K562 (cell line): ENCODE data around the gene HCRTR1. TPM values are rescaled to one million over a fixed set of nuclear protein-coding genes. Genes with fewer than 3 reads are reported as not detected.

Source experiments
- ATAC-seq: fragments of 200-7000 bp; cut with Tn5 transposase; 3 replicates; pipeline ENCODE4 v1.9.1; 2020; ENCODE audit warnings: moderate library complexity
- BruUV-seq: library from RNA; stranded (reverse); fragments of 400-500 nt; replicated peaks from 2 replicates; lab custom pipeline; 2021; lab: Mats Ljungman, UMichigan
- CTCF ChIA-PET: fragments of 300-600 bp; formaldehyde crosslinking; extraction: SDS; loops from one replicate; lab custom pipeline; 2021; ENCODE audit warnings: low intra/inter-chr PET ratio; lab: Yijun Ruan, JAX
- POLR2A ChIA-PET: fragments of 300-600, 350-650 bp; sonication (Branson Sonifier 250); formaldehyde crosslinking; extraction: SDS; loops from one replicate; lab custom pipeline; 2021; ENCODE audit warnings: antibody characterized with exemption, inconsistent platforms; lab: Yijun Ruan, JAX
- DNase-seq, 4 experiments: peaks; one replicate each; pipeline versions ENCODE4 v3.0.0 to v3.0.0-alpha.2; 2011 to 2018; ENCODE audit warnings: low spot score in 3 of 4, mixed read lengths in 3 of 4; ENCODE audit errors: extremely low read depth in 1 of 4
- FAIRE-seq: peaks from 2 replicates; lab custom pipeline; 2011; peaks lifted over from hg19 to GRCh38; lab: Jason Lieb, UNC
- H2AFZ ChIP-seq: 2 replicates; pipeline ENCODE4 v1.6.0; 2011; ENCODE audit warnings: low read depth, low read length, control low read depth, inconsistent platforms
- H3K27ac ChIP-seq: fragments of 200-600 bp; 3 replicates; pipeline ENCODE4 v1.8.0; 2011; ENCODE audit warnings: low read depth, mild to moderate bottlenecking, control low read depth, inconsistent platforms, low read length, moderate library complexity, mixed read lengths; ENCODE audit errors: extremely low read depth
- H3K27me3 ChIP-seq, 2 experiments: fragments of 300-600 bp in 1 of 2; 2 replicates in 1 of 2; 3 replicates in 1 of 2; pipeline versions ENCODE4 v1.6.0 to v1.8.0; 2011; ENCODE audit warnings: inconsistent platforms in 2 of 2, low read length in 2 of 2, mild to moderate bottlenecking in 1 of 2, mixed read lengths in 1 of 2, moderate library complexity in 1 of 2; ENCODE audit not compliant: control insufficient read depth in 2 of 2, insufficient read depth in 2 of 2
- H3K36me3 ChIP-seq: fragments of 300-600 bp; 3 replicates; pipeline ENCODE4 v1.8.0; 2011; ENCODE audit warnings: mild to moderate bottlenecking, low read length, inconsistent platforms; ENCODE audit not compliant: control insufficient read depth, insufficient read depth
- H3K4me1 ChIP-seq, 2 experiments: fragments of 200-600 bp in 1 of 2; replicated peaks in 1 of 2; 2 replicates in 1 of 2; 3 replicates in 1 of 2; pipeline versions ENCODE4 v1.5.1 to v1.8.0; 2011; ENCODE audit warnings: inconsistent platforms in 2 of 2, low read length in 2 of 2, mild to moderate bottlenecking in 1 of 2, mixed read lengths in 1 of 2, moderate library complexity in 1 of 2; ENCODE audit not compliant: control insufficient read depth in 2 of 2, insufficient read depth in 2 of 2
- H3K4me2 ChIP-seq: 2 replicates; pipeline ENCODE4 v1.6.1; 2011; ENCODE audit warnings: low read length, control low read depth, inconsistent platforms, mixed read lengths; ENCODE audit not compliant: insufficient read depth
- H3K4me3 ChIP-seq: fragments of 200-600 bp; sonication (generic), shearing (Covaris generic); 2 replicates; pipeline ENCODE4 v1.5.1; 2016; ENCODE audit warnings: control low read depth, inconsistent platforms
- H3K79me2 ChIP-seq: fragments of 200-600 bp; 3 replicates; pipeline ENCODE4 v1.8.0; 2011; ENCODE audit warnings: low read length, inconsistent platforms; ENCODE audit not compliant: control insufficient read depth, insufficient read depth
- H3K9ac ChIP-seq, 2 experiments: 2 replicates each; pipeline versions ENCODE4 v1.6.0 to v1.6.1; 2011; ENCODE audit warnings: low read depth in 2 of 2, low read length in 2 of 2, control low read depth in 1 of 2, inconsistent platforms in 1 of 2, mild to moderate bottlenecking in 1 of 2, mixed read lengths in 1 of 2; ENCODE audit not compliant: insufficient read depth in 1 of 2
- H3K9me1 ChIP-seq: one replicate; pipeline ENCODE4 v1.6.0; 2011; ENCODE audit warnings: inconsistent platforms, mild to moderate bottlenecking, low read length, moderate library complexity; ENCODE audit not compliant: control insufficient read depth, insufficient read depth
- H3K9me3 ChIP-seq: replicated peaks from 2 replicates; pipeline ENCODE4 v1.5.1; 2011; ENCODE audit warnings: low read depth, low read length, inconsistent platforms; ENCODE audit not compliant: control insufficient read depth, insufficient read depth
- H4K20me1 ChIP-seq: replicated peaks from 2 replicates; pipeline ENCODE4 v1.6.1; 2011; ENCODE audit warnings: low read length, inconsistent platforms, mixed read lengths; ENCODE audit not compliant: control insufficient read depth, insufficient read depth
- GABPA ChIP-seq: fragments of 200-800 bp; sonication (Bioruptor generic); conservative IDR thresholded peaks from 2 replicates; pipeline ENCODE4 v1.6.1; 2016; ENCODE audit warnings: low read depth, missing genetic modification characterization, missing compliant biosample characterization
- GABPB2 ChIP-seq: fragments of 250-450 bp; sonication (Bioruptor Pico); conservative IDR thresholded peaks from 2 replicates; pipeline ENCODE4 v1.5.1; 2021; ENCODE audit warnings: mild to moderate bottlenecking
- HDAC6 ChIP-seq: IDR thresholded peaks from 2 replicates; pipeline ENCODE4 v1.6.1; 2012; ENCODE audit warnings: low read depth, mild to moderate bottlenecking, control low read depth, inconsistent platforms, low read length, moderate library complexity
- NR3C1 ChIP-seq: sonication (generic); formaldehyde crosslinking; IDR thresholded peaks from 2 replicates; pipeline ENCODE4 v1.8.1; 2022; ENCODE audit warnings: missing genetic modification reagents
- STAG1 ChIP-seq: sonication (generic); formaldehyde crosslinking; IDR thresholded peaks from 2 replicates; pipeline ENCODE4 v1.5.0; 2020; ENCODE audit warnings: missing genetic modification reagents, borderline replicate concordance
- TBL1XR1 ChIP-seq, 2 experiments: IDR thresholded peaks; 2 replicates each; pipeline ENCODE4 v1.6.1; 2012; ENCODE audit warnings: improper control_type of control experiment in 2 of 2, low read length in 2 of 2, mild to moderate bottlenecking in 1 of 2
- ZNF224 ChIP-seq: sonication (generic); formaldehyde crosslinking; IDR thresholded peaks from 2 replicates; pipeline ENCODE4 v1.8.0; 2022; ENCODE audit warnings: mild to moderate bottlenecking, missing genetic modification reagents
- ZNF431 ChIP-seq: sonication (generic); formaldehyde crosslinking; IDR thresholded peaks from 2 replicates; pipeline ENCODE4 v1.8.0; 2022; ENCODE audit warnings: mild to moderate bottlenecking, missing genetic modification reagents
- ZNF785 ChIP-seq: fragments of 250-450 bp; sonication (Bioruptor Pico); IDR thresholded peaks from 2 replicates; pipeline ENCODE4 v1.4.0; 2020; ENCODE audit warnings: mild to moderate bottlenecking
- ZZZ3 ChIP-seq: fragments of 450-650 bp; IDR thresholded peaks from 2 replicates; pipeline ENCODE4 v1.6.1; 2016; ENCODE audit warnings: antibody characterized with exemption, mild to moderate bottlenecking, moderate library complexity
- WGBS: fragments of 100-300 bp; shearing (Covaris generic); methylation state at CpG from one replicate; pipeline ENCODE4 v1.1.6; 2016; ENCODE audit warnings: low coverage, mixed read lengths; ENCODE audit not compliant: insufficient coverage; ENCODE audit errors: missing lambda C conversion rate; 5-methylcytosine and 5-hydroxymethylcytosine counted together
- in situ Hi-C: fragments of 300-500 bp; cut with MboI; formaldehyde crosslinking; loops from 4 replicates; pipeline ENCODE4 v1.15.0; 2018; ENCODE audit warnings: inconsistent platforms, mixed read lengths
- intact Hi-C: fragments of 100-400 bp; cut with micrococcal nuclease; formaldehyde crosslinking; loops from 2 replicates; pipeline ENCODE4 v1.14.2; 2022
- polyA plus RNA-seq, 8 experiments: library from polyadenylated mRNA; depleted of rRNA in 4 of 8; stranded (reverse) in 5 of 8; unstranded in 3 of 8; fragments of >200 nt; fragmentation: Nextera tagmentation in 2 of 8; fragmentation: Illumina TruSeq in 1 of 8; extraction: Ambion mirVana in 2 of 8; extraction: Trizol in 1 of 8; gene quantifications; 2 replicates each; pipeline versions ENCODE4 v1.2.1 to v1.2.3, GENCODE V29; 2011 to 2014; ENCODE audit warnings: inconsistent platforms in 1 of 8, missing spikeins in 1 of 8
- total RNA-seq, 7 experiments: library from RNA; depleted of rRNA in 6 of 7; stranded (reverse); fragments of >200 nt in 6 of 7; fragmentation: Illumina TruSeq in 2 of 7; extraction: Trizol in 2 of 7; gene quantifications; 2 replicates each; pipeline versions ENCODE4 v1.2.1 to v1.2.3, GENCODE V29; 2011 to 2021; ENCODE audit warnings: low replicate concordance in 1 of 7
- TF ChIP-seq, protein P1 (sequence below): sonication (generic); formaldehyde crosslinking; IDR thresholded peaks from 2 replicates; pipeline ENCODE4 v1.8.0; 2022; ENCODE audit warnings: mild to moderate bottlenecking, low read depth, missing genetic modification reagents
- TF ChIP-seq, protein P2 (sequence below): sonication (generic); formaldehyde crosslinking; IDR thresholded peaks from 2 replicates; pipeline ENCODE4 v1.8.0; 2023; ENCODE audit warnings: mild to moderate bottlenecking, missing genetic modification reagents

HCRTR1 gene
- total and polyA plus RNA-seq, 9 of the 15 experiments (the other 6 are each of a cell fraction or from before 2014, with no cell fraction given), result not detected

DNA sequence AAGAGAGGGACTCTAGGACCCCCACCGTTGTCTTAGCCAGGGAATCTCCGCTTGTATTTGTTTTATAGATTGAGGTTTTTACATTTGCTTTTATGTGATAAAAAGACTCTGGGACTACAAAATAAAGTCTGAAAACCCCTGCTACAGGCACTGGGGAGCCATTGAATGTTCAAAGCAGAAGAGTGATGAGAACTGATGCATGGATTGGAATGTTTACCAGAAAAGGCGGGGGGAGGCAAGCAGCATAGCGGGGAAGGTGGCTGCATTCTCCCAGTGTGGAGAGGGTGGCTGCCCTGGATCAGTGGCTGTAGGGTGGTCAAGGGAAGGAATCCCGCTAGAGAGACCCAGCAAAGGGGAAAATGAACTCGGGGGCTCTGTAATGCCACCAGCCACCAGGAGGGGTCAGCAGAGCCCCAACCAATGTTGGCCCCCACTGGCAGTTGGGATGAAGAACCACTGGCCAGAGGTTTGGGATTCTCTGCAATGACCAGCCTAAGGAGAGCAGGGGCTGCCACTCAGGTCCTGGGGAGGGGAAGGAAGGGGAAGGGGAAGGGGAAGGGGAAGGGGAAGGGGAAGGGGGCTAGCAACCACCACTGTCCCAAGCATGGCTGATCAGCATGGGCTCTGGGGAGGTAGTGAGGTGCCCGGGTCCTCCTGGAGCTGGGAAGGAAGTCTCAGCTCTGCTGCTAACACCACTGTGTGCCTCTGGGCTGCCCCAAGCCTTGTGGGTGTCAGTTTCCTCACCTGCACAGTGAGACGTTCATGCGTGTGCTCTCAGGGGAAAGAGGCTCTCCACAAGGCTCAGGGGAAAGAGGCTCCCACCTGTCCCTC is 46.3 kb downstream of the HCRTR1 start:
- CTCF ChIA-PET, result interaction anchor here (0.6 to 3.6 kb wide), 9 partner anchors 41 to 301 kb away, joined by 3 to 46 read pairs (median 4); no protein-coding TSS in a partner anchor
- FAIRE-seq (peak; percentile 96), DNase-seq (peak; percentile 70 to 91 (median 88)), ATAC-seq (peak; percentile 79)
- no peak overlapping the region for H3K27ac ChIP-seq
- BruUV-seq, result no TSS peak
- H3K9ac ChIP-seq, result peak overlapping the region in 1 of 2 experiments; percentile 38; a peak in 1 of 4 replicates
- peaks cover 0 to 9% of the 10 kb centered on the region in 2 experiments; a peak in 1 of 5 replicates for H3K4me1 ChIP-seq
- in situ Hi-C loops (no loop called here), intact Hi-C loops (loop anchor here (1.0 to 5.0 kb wide), 5 partner anchors 41 to 748 kb away; partner anchors contain the start of gene COL16A1)
- no peaks in the 10 kb centered on the region for H3K79me2 ChIP-seq
- no peak overlapping the region for H3K4me2 ChIP-seq
- no peak overlapping the region for H2AFZ ChIP-seq
- no peaks in the 10 kb centered on the region for H3K9me3 ChIP-seq
- H3K4me3 ChIP-seq, result no peak overlapping the region
- peaks cover 16% of the 10 kb centered on the region; the same call in 1 of the 2 replicates for H4K20me1 ChIP-seq
- POLR2A ChIA-PET, result interaction anchor here (0.7 to 1.8 kb wide), 3 partner anchors 13 to 125 kb away, joined by 4 to 5 read pairs (median 5); no protein-coding TSS in a partner anchor
- H3K36me3 ChIP-seq, result no peaks in the 10 kb centered on the region
- WGBS, result 2% methylated on average over 9 of the region's 9 CpGs
- no peaks in the 10 kb centered on the region for H3K9me1 ChIP-seq
- peaks cover 14 to 78% of the 10 kb centered on the region in 2 experiments; a peak in 4 of 5 replicates for H3K27me3 ChIP-seq
- TF ChIP-seq, protein P1, sequence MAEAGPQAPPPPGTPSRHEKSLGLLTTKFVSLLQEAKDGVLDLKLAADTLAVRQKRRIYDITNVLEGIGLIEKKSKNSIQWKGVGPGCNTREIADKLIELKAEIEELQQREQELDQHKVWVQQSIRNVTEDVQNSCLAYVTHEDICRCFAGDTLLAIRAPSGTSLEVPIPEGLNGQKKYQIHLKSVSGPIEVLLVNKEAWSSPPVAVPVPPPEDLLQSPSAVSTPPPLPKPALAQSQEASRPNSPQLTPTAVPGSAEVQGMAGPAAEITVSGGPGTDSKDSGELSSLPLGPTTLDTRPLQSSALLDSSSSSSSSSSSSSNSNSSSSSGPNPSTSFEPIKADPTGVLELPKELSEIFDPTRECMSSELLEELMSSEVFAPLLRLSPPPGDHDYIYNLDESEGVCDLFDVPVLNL (CRISPR knock-in tag), result no peak
- peak; percentile 87; the same call in 1 of the 2 replicates for TF ChIP-seq STAG1 (CRISPR knock-in tag)
- no peak for TF ChIP-seq ZNF431
- no peak for TF ChIP-seq GABPB2
- TF ChIP-seq, protein P2, sequence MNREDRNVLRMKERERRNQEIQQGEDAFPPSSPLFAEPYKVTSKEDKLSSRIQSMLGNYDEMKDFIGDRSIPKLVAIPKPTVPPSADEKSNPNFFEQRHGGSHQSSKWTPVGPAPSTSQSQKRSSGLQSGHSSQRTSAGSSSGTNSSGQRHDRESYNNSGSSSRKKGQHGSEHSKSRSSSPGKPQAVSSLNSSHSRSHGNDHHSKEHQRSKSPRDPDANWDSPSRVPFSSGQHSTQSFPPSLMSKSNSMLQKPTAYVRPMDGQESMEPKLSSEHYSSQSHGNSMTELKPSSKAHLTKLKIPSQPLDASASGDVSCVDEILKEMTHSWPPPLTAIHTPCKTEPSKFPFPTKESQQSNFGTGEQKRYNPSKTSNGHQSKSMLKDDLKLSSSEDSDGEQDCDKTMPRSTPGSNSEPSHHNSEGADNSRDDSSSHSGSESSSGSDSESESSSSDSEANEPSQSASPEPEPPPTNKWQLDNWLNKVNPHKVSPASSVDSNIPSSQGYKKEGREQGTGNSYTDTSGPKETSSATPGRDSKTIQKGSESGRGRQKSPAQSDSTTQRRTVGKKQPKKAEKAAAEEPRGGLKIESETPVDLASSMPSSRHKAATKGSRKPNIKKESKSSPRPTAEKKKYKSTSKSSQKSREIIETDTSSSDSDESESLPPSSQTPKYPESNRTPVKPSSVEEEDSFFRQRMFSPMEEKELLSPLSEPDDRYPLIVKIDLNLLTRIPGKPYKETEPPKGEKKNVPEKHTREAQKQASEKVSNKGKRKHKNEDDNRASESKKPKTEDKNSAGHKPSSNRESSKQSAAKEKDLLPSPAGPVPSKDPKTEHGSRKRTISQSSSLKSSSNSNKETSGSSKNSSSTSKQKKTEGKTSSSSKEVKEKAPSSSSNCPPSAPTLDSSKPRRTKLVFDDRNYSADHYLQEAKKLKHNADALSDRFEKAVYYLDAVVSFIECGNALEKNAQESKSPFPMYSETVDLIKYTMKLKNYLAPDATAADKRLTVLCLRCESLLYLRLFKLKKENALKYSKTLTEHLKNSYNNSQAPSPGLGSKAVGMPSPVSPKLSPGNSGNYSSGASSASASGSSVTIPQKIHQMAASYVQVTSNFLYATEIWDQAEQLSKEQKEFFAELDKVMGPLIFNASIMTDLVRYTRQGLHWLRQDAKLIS, result no peak
- no peak for TF ChIP-seq GABPA (tag)
- TF ChIP-seq HDAC6, result no peak
- TF ChIP-seq ZNF785, result no peak
- TF ChIP-seq ZZZ3, result no peak
- TF ChIP-seq TBL1XR1 (IDR thresholded peaks at IDR 0.05; ENCODE audit: low read length in 2 of 2), result no peak
- no peak for TF ChIP-seq ZNF224
- TF ChIP-seq NR3C1 (CRISPR knock-in tag), result no peak
